Parathyroid adenoma (tissue), 2 donors: ENCODE data around the gene CMBL.

Source experiments
- H2AFZ ChIP-seq: fragments of 300-600 bp; sonication (generic); one replicate; pipeline ENCODE4 v1.7.0; 2017; ENCODE audit warnings: antibody characterized with exemption, mild to moderate bottlenecking
- H3K27ac ChIP-seq: fragments of 300-600 bp; sonication (generic); one replicate; pipeline ENCODE4 v1.7.0; 2017
- H3K27me3 ChIP-seq: fragments of 300-600 bp; sonication (generic); one replicate; pipeline ENCODE4 v1.7.0; 2017; ENCODE audit warnings: low read length; ENCODE audit not compliant: control insufficient read depth, insufficient read depth
- H3K36me3 ChIP-seq: fragments of 300-600 bp; sonication (generic); one replicate; pipeline ENCODE4 v1.7.0; 2017; ENCODE audit warnings: low read length; ENCODE audit not compliant: control insufficient read depth, insufficient read depth
- H3K4me1 ChIP-seq: fragments of 300-600 bp; sonication (generic); one replicate; pipeline ENCODE4 v1.7.0; 2017; ENCODE audit warnings: control low read depth
- H3K4me2 ChIP-seq: fragments of 300-600 bp; sonication (generic); one replicate; pipeline ENCODE4 v1.7.0; 2017; ENCODE audit warnings: low read length
- H3K4me3 ChIP-seq: fragments of 300-600 bp; sonication (generic); one replicate; pipeline ENCODE4 v1.7.0; 2017; ENCODE audit warnings: low read depth, low read length
- H3K79me2 ChIP-seq: fragments of 300-600 bp; sonication (generic); one replicate; pipeline ENCODE4 v1.7.0; 2017; ENCODE audit warnings: control low read depth
- H3K9ac ChIP-seq: fragments of 300-600 bp; sonication (generic); one replicate; pipeline ENCODE4 v1.7.0; 2017; ENCODE audit warnings: mild to moderate bottlenecking
- H3K9me3 ChIP-seq: fragments of 300-600 bp; sonication (generic); one replicate; pipeline ENCODE4 v1.7.0; 2017; ENCODE audit warnings: low read length; ENCODE audit not compliant: control insufficient read depth
- TF ChIP-seq, protein P1 (sequence below): fragments of 300-600 bp; sonication (generic); IDR thresholded peaks from one replicate; pipeline ENCODE4 v1.7.0; 2017; ENCODE audit warnings: antibody characterized with exemption, mild to moderate bottlenecking
- donor health status: primary hyperparathyroidism.

Gene CMBL

DNA sequence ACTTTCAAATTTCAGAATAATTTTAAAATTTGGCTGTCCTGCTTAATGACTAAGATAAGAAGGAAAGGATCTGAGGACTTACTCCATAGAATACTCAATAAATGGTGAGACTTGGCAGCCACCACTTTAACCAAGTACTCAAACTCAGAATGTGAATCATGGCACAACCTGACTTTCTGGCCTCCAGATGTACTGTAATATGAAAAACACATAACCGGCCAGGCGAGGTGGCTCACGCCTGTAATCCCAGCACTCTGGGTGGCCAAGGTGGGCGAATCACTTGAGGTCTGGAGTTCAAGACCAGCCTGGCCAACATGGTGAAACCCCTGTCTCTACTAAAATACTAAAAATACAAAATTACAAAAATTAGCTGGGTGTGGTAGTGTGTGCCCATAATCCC, 35.8 kb upstream of the CMBL start:
- Histone ChIP-seq H3K27ac (no peak overlapping the region), H3K36me3 (no peaks in the 10 kb centered on the region), H3K4me1 (no peaks in the 10 kb centered on the region), H3K27me3 (no peaks in the 10 kb centered on the region), H2AFZ (no peak overlapping the region), H3K9ac (no peak overlapping the region), H3K9me3 (no peaks in the 10 kb centered on the region), H3K4me2 (no peak overlapping the region), H3K79me2 (no peaks in the 10 kb centered on the region), H3K4me3 (no peak overlapping the region)
- TF ChIP-seq, protein P1, sequence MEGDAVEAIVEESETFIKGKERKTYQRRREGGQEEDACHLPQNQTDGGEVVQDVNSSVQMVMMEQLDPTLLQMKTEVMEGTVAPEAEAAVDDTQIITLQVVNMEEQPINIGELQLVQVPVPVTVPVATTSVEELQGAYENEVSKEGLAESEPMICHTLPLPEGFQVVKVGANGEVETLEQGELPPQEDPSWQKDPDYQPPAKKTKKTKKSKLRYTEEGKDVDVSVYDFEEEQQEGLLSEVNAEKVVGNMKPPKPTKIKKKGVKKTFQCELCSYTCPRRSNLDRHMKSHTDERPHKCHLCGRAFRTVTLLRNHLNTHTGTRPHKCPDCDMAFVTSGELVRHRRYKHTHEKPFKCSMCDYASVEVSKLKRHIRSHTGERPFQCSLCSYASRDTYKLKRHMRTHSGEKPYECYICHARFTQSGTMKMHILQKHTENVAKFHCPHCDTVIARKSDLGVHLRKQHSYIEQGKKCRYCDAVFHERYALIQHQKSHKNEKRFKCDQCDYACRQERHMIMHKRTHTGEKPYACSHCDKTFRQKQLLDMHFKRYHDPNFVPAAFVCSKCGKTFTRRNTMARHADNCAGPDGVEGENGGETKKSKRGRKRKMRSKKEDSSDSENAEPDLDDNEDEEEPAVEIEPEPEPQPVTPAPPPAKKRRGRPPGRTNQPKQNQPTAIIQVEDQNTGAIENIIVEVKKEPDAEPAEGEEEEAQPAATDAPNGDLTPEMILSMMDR, result no peak

DNA sequence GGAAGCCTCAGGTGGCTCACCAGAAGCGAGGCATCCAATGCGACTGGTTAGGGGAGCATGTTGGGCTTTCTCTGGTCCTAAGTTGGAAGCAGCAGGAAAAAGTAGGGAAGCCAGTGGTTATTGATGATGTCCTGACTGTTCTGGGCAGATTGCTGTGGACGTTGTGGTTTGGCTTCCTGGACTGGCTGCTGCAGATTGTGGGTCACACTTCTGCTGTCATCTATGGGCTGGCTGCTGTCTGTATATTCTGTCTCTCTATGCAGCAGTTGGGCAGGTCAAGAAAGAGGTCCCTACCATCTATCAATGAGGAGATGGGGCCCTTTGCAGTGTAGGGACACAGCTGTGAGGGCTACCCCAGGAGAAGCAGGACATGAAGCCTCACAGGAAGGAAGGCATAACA, 32.3 kb upstream of the CMBL start:
- no peak overlapping the region for H3K4me2 ChIP-seq
- no peak overlapping the region for H3K9ac ChIP-seq
- H3K4me1 ChIP-seq, result no peaks in the 10 kb centered on the region
- no peak overlapping the region for H3K4me3 ChIP-seq
- no peaks in the 10 kb centered on the region for H3K9me3 ChIP-seq
- no peak overlapping the region for H3K27ac ChIP-seq
- TF ChIP-seq, protein P1, result no peak
- no peaks in the 10 kb centered on the region for H3K27me3 ChIP-seq
- no peaks in the 10 kb centered on the region for H3K36me3 ChIP-seq
- H2AFZ ChIP-seq, result no peak overlapping the region
- H3K79me2 ChIP-seq, result no peaks in the 10 kb centered on the region

DNA sequence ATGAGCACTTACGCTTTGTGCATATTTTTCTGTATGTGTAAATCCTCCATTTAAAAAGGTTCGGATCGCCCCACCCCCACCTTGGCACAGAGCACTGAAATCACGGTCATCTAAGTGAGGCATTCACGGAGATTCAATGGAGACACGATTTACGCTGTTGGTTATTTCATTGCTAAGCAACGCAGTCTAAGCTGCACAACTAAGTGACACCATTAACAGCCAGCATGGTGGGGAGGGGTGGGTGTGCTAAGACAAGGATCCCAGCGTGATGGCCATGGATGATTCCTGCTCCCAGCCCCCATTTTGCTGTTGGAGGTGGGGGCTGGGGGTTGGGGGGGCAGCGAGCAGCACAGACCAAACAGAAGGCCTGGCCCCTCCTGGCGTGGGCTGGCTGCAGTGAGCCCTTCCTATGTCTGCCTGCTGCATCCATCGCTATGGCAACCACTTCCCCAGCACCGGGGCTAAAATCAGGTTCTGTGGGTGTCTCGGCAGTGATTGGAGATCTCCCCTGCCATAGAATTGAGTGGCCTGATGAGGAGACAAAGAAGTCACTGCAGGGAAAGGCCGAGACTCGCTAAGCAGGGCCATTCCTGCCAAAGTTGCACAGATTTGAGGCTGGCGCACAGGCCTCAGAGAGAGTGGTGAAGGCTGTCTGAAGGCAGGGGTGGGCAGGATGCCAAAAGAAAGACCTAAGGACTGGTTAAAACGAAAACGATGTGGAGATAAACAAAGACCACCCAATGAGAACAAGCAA, 31.5 kb upstream of the CMBL start:
- H3K79me2 ChIP-seq, result no peaks in the 10 kb centered on the region
- no peak overlapping the region for H3K27ac ChIP-seq
- no peaks in the 10 kb centered on the region for H3K27me3 ChIP-seq
- no peak overlapping the region for H3K4me3 ChIP-seq
- TF ChIP-seq, protein P1, result no peak
- no peak overlapping the region for H3K4me2 ChIP-seq
- H3K4me1 ChIP-seq, result no peaks in the 10 kb centered on the region
- H2AFZ ChIP-seq, result no peak overlapping the region
- H3K36me3 ChIP-seq, result no peaks in the 10 kb centered on the region
- H3K9ac ChIP-seq, result no peak overlapping the region
- no peaks in the 10 kb centered on the region for H3K9me3 ChIP-seq

DNA sequence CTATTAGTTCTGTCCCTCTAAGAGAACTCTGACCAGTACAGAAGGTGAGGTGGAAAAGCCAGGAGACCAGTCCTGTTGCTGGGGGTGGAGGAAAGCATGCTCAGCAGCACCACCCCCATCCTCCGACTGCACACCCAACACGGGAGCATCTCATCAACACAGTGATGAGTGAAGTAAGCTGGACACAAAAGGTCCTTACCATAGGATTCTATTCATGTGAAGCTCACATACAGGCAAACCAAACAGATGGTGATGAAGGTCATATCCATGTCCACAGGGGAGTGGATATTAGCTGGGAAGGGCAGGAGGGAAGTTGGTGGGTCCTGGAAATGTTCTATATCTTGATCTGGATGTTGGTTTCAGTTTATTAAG, 31.0 kb upstream of the CMBL start:
- H3K27me3 ChIP-seq, result no peaks in the 10 kb centered on the region
- TF ChIP-seq, protein P1, result no peak
- no peak overlapping the region for H3K9ac ChIP-seq
- no peaks in the 10 kb centered on the region for H3K36me3 ChIP-seq
- H3K79me2 ChIP-seq, result no peaks in the 10 kb centered on the region
- no peak overlapping the region for H3K27ac ChIP-seq
- no peaks in the 10 kb centered on the region for H3K4me1 ChIP-seq
- no peak overlapping the region for H2AFZ ChIP-seq
- H3K4me2 ChIP-seq, result no peak overlapping the region
- H3K9me3 ChIP-seq, result no peaks in the 10 kb centered on the region
- no peak overlapping the region for H3K4me3 ChIP-seq

DNA sequence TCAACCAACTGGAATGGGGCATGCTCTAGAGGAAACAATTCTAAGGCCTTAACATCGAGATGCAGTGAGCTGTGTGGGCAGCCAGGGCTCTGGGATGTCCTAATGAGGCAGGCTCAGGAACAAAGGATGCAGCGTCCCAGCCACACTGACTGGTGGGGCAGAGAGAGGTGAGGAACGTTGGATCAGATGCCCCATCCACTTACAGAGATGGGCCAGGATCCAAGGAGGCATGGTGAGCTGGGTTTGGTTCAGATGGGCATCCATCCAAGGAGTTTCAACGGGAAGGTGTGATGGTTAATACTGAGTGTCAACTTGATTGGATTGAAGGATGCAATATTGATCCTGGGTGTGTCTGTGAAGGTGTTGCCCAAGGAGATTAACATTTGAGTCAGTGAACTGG, 30.3 kb upstream of the CMBL start:
- TF ChIP-seq, protein P1, result no peak
- H3K79me2 ChIP-seq, result no peaks in the 10 kb centered on the region
- H3K4me3 ChIP-seq, result no peak overlapping the region
- H3K9ac ChIP-seq, result no peak overlapping the region
- no peaks in the 10 kb centered on the region for H3K36me3 ChIP-seq
- no peak overlapping the region for H3K27ac ChIP-seq
- no peak overlapping the region for H2AFZ ChIP-seq
- no peaks in the 10 kb centered on the region for H3K9me3 ChIP-seq
- H3K4me2 ChIP-seq, result no peak overlapping the region
- no peaks in the 10 kb centered on the region for H3K4me1 ChIP-seq
- no peaks in the 10 kb centered on the region for H3K27me3 ChIP-seq
